ENCODE measurements around the gene MMD2. TPM values are rescaled to one million over a fixed set of nuclear protein-coding genes. Genes with fewer than 3 reads are reported as not detected.

MMD2 gene
- total RNA-seq, 1 donor from 2014 or later: not detected

Other genes starting within 250 kb of the MMD2 start
- 12.7 TPM for gene AP5Z1, start 183.6 kb downstream of the MMD2 start, total RNA-seq
- 0.05 TPM for gene PAPOLB, start 97.2 kb downstream of the MMD2 start, total RNA-seq
- 4.0 TPM for gene RADIL, start 75.5 kb downstream of the MMD2 start, total RNA-seq
- 7.0 TPM for gene RBAK, start 86.7 kb upstream of the MMD2 start, total RNA-seq
- 50.4 TPM for gene WIPI2, start 231.0 kb upstream of the MMD2 start, total RNA-seq

All from Right ventricle myocardium superior (tissue), 1 donor.